K562 (cell line): Measurements from ENCODE around the gene KCNB1. TPM values are rescaled to one million over a fixed set of nuclear protein-coding genes. Genes with fewer than 3 reads are reported as not detected.

Source experiments
- ATAC-seq: fragments of 200-7000 bp; cut with Tn5 transposase; 3 replicates; pipeline ENCODE4 v1.9.1; 2020; ENCODE audit warnings: moderate library complexity
- BruUV-seq: library from RNA; stranded (reverse); fragments of 400-500 nt; replicated peaks from 2 replicates; lab custom pipeline; 2021; lab: Mats Ljungman, UMichigan
- CTCF ChIA-PET: fragments of 300-600 bp; formaldehyde crosslinking; extraction: SDS; loops from one replicate; lab custom pipeline; 2021; ENCODE audit warnings: low intra/inter-chr PET ratio; lab: Yijun Ruan, JAX
- POLR2A ChIA-PET: fragments of 300-600, 350-650 bp; sonication (Branson Sonifier 250); formaldehyde crosslinking; extraction: SDS; loops from one replicate; lab custom pipeline; 2021; ENCODE audit warnings: antibody characterized with exemption, inconsistent platforms; lab: Yijun Ruan, JAX
- DNase-seq, 4 experiments: peaks; one replicate each; pipeline versions ENCODE4 v3.0.0 to v3.0.0-alpha.2; 2011 to 2018; ENCODE audit warnings: low spot score in 3 of 4, mixed read lengths in 3 of 4; ENCODE audit errors: extremely low read depth in 1 of 4
- FAIRE-seq: peaks from 2 replicates; lab custom pipeline; 2011; peaks lifted over from hg19 to GRCh38; lab: Jason Lieb, UNC
- H2AFZ ChIP-seq: 2 replicates; pipeline ENCODE4 v1.6.0; 2011; ENCODE audit warnings: low read depth, low read length, control low read depth, inconsistent platforms
- H3K27ac ChIP-seq: fragments of 200-600 bp; 3 replicates; pipeline ENCODE4 v1.8.0; 2011; ENCODE audit warnings: low read depth, mild to moderate bottlenecking, control low read depth, inconsistent platforms, low read length, moderate library complexity, mixed read lengths; ENCODE audit errors: extremely low read depth
- H3K27me3 ChIP-seq, 2 experiments: fragments of 300-600 bp in 1 of 2; 2 replicates in 1 of 2; 3 replicates in 1 of 2; pipeline versions ENCODE4 v1.6.0 to v1.8.0; 2011; ENCODE audit warnings: inconsistent platforms in 2 of 2, low read length in 2 of 2, mild to moderate bottlenecking in 1 of 2, mixed read lengths in 1 of 2, moderate library complexity in 1 of 2; ENCODE audit not compliant: control insufficient read depth in 2 of 2, insufficient read depth in 2 of 2
- H3K36me3 ChIP-seq: fragments of 300-600 bp; 3 replicates; pipeline ENCODE4 v1.8.0; 2011; ENCODE audit warnings: mild to moderate bottlenecking, low read length, inconsistent platforms; ENCODE audit not compliant: control insufficient read depth, insufficient read depth
- H3K4me1 ChIP-seq, 2 experiments: fragments of 200-600 bp in 1 of 2; replicated peaks in 1 of 2; 2 replicates in 1 of 2; 3 replicates in 1 of 2; pipeline versions ENCODE4 v1.5.1 to v1.8.0; 2011; ENCODE audit warnings: inconsistent platforms in 2 of 2, low read length in 2 of 2, mild to moderate bottlenecking in 1 of 2, mixed read lengths in 1 of 2, moderate library complexity in 1 of 2; ENCODE audit not compliant: control insufficient read depth in 2 of 2, insufficient read depth in 2 of 2
- H3K4me2 ChIP-seq: 2 replicates; pipeline ENCODE4 v1.6.1; 2011; ENCODE audit warnings: low read length, control low read depth, inconsistent platforms, mixed read lengths; ENCODE audit not compliant: insufficient read depth
- H3K4me3 ChIP-seq: fragments of 200-600 bp; sonication (generic), shearing (Covaris generic); 2 replicates; pipeline ENCODE4 v1.5.1; 2016; ENCODE audit warnings: control low read depth, inconsistent platforms
- H3K79me2 ChIP-seq: fragments of 200-600 bp; 3 replicates; pipeline ENCODE4 v1.8.0; 2011; ENCODE audit warnings: low read length, inconsistent platforms; ENCODE audit not compliant: control insufficient read depth, insufficient read depth
- H3K9ac ChIP-seq, 2 experiments: 2 replicates each; pipeline versions ENCODE4 v1.6.0 to v1.6.1; 2011; ENCODE audit warnings: low read depth in 2 of 2, low read length in 2 of 2, control low read depth in 1 of 2, inconsistent platforms in 1 of 2, mild to moderate bottlenecking in 1 of 2, mixed read lengths in 1 of 2; ENCODE audit not compliant: insufficient read depth in 1 of 2
- H3K9me1 ChIP-seq: one replicate; pipeline ENCODE4 v1.6.0; 2011; ENCODE audit warnings: inconsistent platforms, mild to moderate bottlenecking, low read length, moderate library complexity; ENCODE audit not compliant: control insufficient read depth, insufficient read depth
- H3K9me3 ChIP-seq: replicated peaks from 2 replicates; pipeline ENCODE4 v1.5.1; 2011; ENCODE audit warnings: low read depth, low read length, inconsistent platforms; ENCODE audit not compliant: control insufficient read depth, insufficient read depth
- H4K20me1 ChIP-seq: replicated peaks from 2 replicates; pipeline ENCODE4 v1.6.1; 2011; ENCODE audit warnings: low read length, inconsistent platforms, mixed read lengths; ENCODE audit not compliant: control insufficient read depth, insufficient read depth
- CSDE1 ChIP-seq, 2 experiments: fragments of 450-650 bp; IDR thresholded peaks; 2 replicates each; pipeline ENCODE4 v1.6.1; 2016; ENCODE audit warnings: mild to moderate bottlenecking in 1 of 2
- SLC30A9 ChIP-seq: fragments of 250-450 bp; sonication (Bioruptor Pico); IDR thresholded peaks from 2 replicates; pipeline ENCODE4 v1.8.0; 2022; ENCODE audit warnings: mild to moderate bottlenecking, moderate library complexity
- WGBS: fragments of 100-300 bp; shearing (Covaris generic); methylation state at CpG from one replicate; pipeline ENCODE4 v1.1.6; 2016; ENCODE audit warnings: low coverage, mixed read lengths; ENCODE audit not compliant: insufficient coverage; ENCODE audit errors: missing lambda C conversion rate; 5-methylcytosine and 5-hydroxymethylcytosine counted together
- in situ Hi-C: fragments of 300-500 bp; cut with MboI; formaldehyde crosslinking; loops from 4 replicates; pipeline ENCODE4 v1.15.0; 2018; ENCODE audit warnings: inconsistent platforms, mixed read lengths
- intact Hi-C: fragments of 100-400 bp; cut with micrococcal nuclease; formaldehyde crosslinking; loops from 2 replicates; pipeline ENCODE4 v1.14.2; 2022
- polyA plus RNA-seq, 8 experiments: library from polyadenylated mRNA; depleted of rRNA in 4 of 8; stranded (reverse) in 5 of 8; unstranded in 3 of 8; fragments of >200 nt; fragmentation: Nextera tagmentation in 2 of 8; fragmentation: Illumina TruSeq in 1 of 8; extraction: Ambion mirVana in 2 of 8; extraction: Trizol in 1 of 8; gene quantifications; 2 replicates each; pipeline versions ENCODE4 v1.2.1 to v1.2.3, GENCODE V29; 2011 to 2014; ENCODE audit warnings: inconsistent platforms in 1 of 8, missing spikeins in 1 of 8
- total RNA-seq, 7 experiments: library from RNA; depleted of rRNA in 6 of 7; stranded (reverse); fragments of >200 nt in 6 of 7; fragmentation: Illumina TruSeq in 2 of 7; extraction: Trizol in 2 of 7; gene quantifications; 2 replicates each; pipeline versions ENCODE4 v1.2.1 to v1.2.3, GENCODE V29; 2011 to 2021; ENCODE audit warnings: low replicate concordance in 1 of 7
- TF ChIP-seq, protein P1 (sequence below): sonication (generic); formaldehyde crosslinking; IDR thresholded peaks from 2 replicates; pipeline ENCODE4 v1.8.0; 2022; ENCODE audit warnings: missing genetic modification reagents, mild to moderate bottlenecking, borderline replicate concordance
- TF ChIP-seq, protein P2 (sequence below), 2 experiments: fragments of 450-650 bp; conservative IDR thresholded peaks; 2 replicates each; pipeline ENCODE4 v1.6.1; 2017; ENCODE audit warnings: mild to moderate bottlenecking in 2 of 2, moderate library complexity in 2 of 2
- TF ChIP-seq, protein P3 (sequence below): fragments of 250-450 bp; sonication (Bioruptor Pico); IDR thresholded peaks from 2 replicates; pipeline ENCODE4 v1.8.0; 2022; ENCODE audit warnings: inconsistent platforms
- TF ChIP-seq, protein P4 (sequence below): sonication (generic); formaldehyde crosslinking; IDR thresholded peaks from 2 replicates; pipeline ENCODE4 v1.8.1; 2022; ENCODE audit warnings: missing genetic modification reagents

The KCNB1 gene
- total and polyA plus RNA-seq, 9 of the 15 experiments (the other 6 are each of a cell fraction or from before 2014, with no cell fraction given) = 0.01 to 0.06 TPM; not detected in 7

DNA sequence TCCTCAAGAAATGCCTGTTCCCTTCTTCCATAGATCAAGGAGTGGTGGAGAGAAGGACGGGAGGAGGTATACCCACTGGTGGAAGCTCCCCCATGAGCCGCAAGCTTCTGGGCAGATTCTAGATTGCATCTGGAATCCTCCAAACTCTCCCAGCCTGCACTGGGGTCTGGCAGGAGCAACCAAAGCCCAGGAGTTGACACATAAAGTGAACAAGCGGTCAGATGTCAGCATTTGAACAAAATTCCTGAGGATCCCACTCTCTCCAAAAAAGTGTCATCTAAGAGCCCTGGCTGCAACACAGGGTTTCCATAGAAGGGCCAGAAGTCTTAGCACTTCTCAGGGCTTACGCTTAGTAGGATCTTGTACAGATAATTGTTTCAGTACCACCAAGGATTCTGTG is 88.2 kb downstream of the KCNB1 start:
- H3K36me3 ChIP-seq = no peaks in the 10 kb centered on the region
- no peak overlapping the region for H3K4me3 ChIP-seq
- TF ChIP-seq, protein P1, sequence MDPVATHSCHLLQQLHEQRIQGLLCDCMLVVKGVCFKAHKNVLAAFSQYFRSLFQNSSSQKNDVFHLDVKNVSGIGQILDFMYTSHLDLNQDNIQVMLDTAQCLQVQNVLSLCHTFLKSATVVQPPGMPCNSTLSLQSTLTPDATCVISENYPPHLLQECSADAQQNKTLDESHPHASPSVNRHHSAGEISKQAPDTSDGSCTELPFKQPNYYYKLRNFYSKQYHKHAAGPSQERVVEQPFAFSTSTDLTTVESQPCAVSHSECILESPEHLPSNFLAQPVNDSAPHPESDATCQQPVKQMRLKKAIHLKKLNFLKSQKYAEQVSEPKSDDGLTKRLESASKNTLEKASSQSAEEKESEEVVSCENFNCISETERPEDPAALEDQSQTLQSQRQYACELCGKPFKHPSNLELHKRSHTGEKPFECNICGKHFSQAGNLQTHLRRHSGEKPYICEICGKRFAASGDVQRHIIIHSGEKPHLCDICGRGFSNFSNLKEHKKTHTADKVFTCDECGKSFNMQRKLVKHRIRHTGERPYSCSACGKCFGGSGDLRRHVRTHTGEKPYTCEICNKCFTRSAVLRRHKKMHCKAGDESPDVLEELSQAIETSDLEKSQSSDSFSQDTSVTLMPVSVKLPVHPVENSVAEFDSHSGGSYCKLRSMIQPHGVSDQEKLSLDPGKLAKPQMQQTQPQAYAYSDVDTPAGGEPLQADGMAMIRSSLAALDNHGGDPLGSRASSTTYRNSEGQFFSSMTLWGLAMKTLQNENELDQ (CRISPR knock-in tag) = no peak
- TF ChIP-seq, protein P2, sequence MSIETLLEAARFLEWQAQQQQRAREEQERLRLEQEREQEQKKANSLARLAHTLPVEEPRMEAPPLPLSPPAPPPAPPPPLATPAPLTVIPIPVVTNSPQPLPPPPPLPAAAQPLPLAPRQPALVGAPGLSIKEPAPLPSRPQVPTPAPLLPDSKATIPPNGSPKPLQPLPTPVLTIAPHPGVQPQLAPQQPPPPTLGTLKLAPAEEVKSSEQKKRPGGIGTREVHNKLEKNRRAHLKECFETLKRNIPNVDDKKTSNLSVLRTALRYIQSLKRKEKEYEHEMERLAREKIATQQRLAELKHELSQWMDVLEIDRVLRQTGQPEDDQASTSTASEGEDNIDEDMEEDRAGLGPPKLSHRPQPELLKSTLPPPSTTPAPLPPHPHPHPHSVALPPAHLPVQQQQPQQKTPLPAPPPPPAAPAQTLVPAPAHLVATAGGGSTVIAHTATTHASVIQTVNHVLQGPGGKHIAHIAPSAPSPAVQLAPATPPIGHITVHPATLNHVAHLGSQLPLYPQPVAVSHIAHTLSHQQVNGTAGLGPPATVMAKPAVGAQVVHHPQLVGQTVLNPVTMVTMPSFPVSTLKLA (conservative IDR thresholded peaks at IDR 0.05) = no peak
- TF ChIP-seq, protein P3, sequence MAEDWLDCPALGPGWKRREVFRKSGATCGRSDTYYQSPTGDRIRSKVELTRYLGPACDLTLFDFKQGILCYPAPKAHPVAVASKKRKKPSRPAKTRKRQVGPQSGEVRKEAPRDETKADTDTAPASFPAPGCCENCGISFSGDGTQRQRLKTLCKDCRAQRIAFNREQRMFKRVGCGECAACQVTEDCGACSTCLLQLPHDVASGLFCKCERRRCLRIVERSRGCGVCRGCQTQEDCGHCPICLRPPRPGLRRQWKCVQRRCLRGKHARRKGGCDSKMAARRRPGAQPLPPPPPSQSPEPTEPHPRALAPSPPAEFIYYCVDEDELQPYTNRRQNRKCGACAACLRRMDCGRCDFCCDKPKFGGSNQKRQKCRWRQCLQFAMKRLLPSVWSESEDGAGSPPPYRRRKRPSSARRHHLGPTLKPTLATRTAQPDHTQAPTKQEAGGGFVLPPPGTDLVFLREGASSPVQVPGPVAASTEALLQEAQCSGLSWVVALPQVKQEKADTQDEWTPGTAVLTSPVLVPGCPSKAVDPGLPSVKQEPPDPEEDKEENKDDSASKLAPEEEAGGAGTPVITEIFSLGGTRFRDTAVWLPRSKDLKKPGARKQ (CRISPR knock-in tag) = no peak
- TF ChIP-seq CSDE1 (IDR thresholded peaks at IDR 0.05) = no peak
- TF ChIP-seq, protein P4, sequence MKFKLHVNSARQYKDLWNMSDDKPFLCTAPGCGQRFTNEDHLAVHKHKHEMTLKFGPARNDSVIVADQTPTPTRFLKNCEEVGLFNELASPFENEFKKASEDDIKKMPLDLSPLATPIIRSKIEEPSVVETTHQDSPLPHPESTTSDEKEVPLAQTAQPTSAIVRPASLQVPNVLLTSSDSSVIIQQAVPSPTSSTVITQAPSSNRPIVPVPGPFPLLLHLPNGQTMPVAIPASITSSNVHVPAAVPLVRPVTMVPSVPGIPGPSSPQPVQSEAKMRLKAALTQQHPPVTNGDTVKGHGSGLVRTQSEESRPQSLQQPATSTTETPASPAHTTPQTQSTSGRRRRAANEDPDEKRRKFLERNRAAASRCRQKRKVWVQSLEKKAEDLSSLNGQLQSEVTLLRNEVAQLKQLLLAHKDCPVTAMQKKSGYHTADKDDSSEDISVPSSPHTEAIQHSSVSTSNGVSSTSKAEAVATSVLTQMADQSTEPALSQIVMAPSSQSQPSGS (CRISPR knock-in tag) = no peak
- TF ChIP-seq SLC30A9 (CRISPR knock-in tag) = no peak
- TF ChIP-seq, all 486 proteins: peak for 0
- H4K20me1 ChIP-seq = no peaks in the 10 kb centered on the region
- 2% methylated on average over 4 of the region's 4 CpGs for WGBS
- intact Hi-C loops (no loop called here), in situ Hi-C loops (no loop called here)
- H3K79me2 ChIP-seq = no peaks in the 10 kb centered on the region
- no peaks in the 10 kb centered on the region for H3K9me3 ChIP-seq
- H2AFZ ChIP-seq = no peak overlapping the region
- ATAC-seq = no peak
- no TSS peak for BruUV-seq
- no peak for FAIRE-seq
- H3K27ac ChIP-seq = no peak overlapping the region
- H3K4me2 ChIP-seq = no peak overlapping the region
- no peak overlapping the region for H3K9ac ChIP-seq
- H3K27me3 ChIP-seq = peaks cover 18 to 42% of the 10 kb centered on the region in 2 experiments
- POLR2A ChIA-PET = interaction anchor here (0.6 to 1.5 kb wide), 2 partner anchors 11 to 16 kb away, joined by 3 to 4 read pairs; no protein-coding TSS in a partner anchor
- no peaks in the 10 kb centered on the region for H3K4me1 ChIP-seq
- no peaks in the 10 kb centered on the region for H3K9me1 ChIP-seq
- no peak for DNase-seq
- CTCF ChIA-PET = no interaction called here
